AG04450 (cell line): Measurements from ENCODE around the gene TBC1D8. TPM values are rescaled to one million over a fixed set of nuclear protein-coding genes. Genes with fewer than 3 reads are reported as not detected.

ENCODE experiments used
- CTCF ChIA-PET: fragments of 300-600, 350-600 bp; formaldehyde crosslinking; extraction: SDS; loops from one replicate; lab custom pipeline; 2022; ENCODE audit warnings: antibody characterized with exemption, inconsistent platforms; lab: Charles Lee
- POLR2A ChIA-PET: fragments of 350-600 bp; formaldehyde crosslinking; extraction: SDS; loops from one replicate; lab custom pipeline; 2021; ENCODE audit warnings: antibody characterized with exemption, inconsistent platforms; lab: Yijun Ruan, JAX
- DNase-seq: peaks from one replicate; pipeline ENCODE4 v3.0.0-alpha.2; 2011; ENCODE audit warnings: low read depth, low spot score
- H3K27ac ChIP-seq: one replicate; pipeline ENCODE4 v1.5.1; 2012; ENCODE audit warnings: low read depth, low read length, control low read depth
- H3K27me3 ChIP-seq: one replicate; pipeline ENCODE4 v1.6.0; 2012; ENCODE audit warnings: low read length; ENCODE audit not compliant: control insufficient read depth, insufficient read depth
- H3K4me3 ChIP-seq: 2 replicates; pipeline ENCODE4 v1.5.1; 2011; ENCODE audit warnings: mild to moderate bottlenecking, low read depth, low read length, control low read depth
- H3K9me3 ChIP-seq: 2 replicates; pipeline ENCODE4 v1.5.1; 2012; ENCODE audit warnings: low read length; ENCODE audit not compliant: control insufficient read depth, insufficient read depth
- polyA plus RNA-seq: library from polyadenylated mRNA; depleted of rRNA; stranded (reverse); fragments of >200 nt; gene quantifications from 2 replicates; pipeline ENCODE4 v1.2.3, GENCODE V29; 2011
- TF ChIP-seq, protein P1 (sequence below): IDR thresholded peaks from 2 replicates; pipeline ENCODE4 v1.5.1; 2011; ENCODE audit warnings: low read depth, low read length, control low read depth, inconsistent platforms

TBC1D8 gene
- polyA plus RNA-seq, 1 experiment = 2.5 TPM

GRCh38 chr2:101011152-101011551, 140.0 kb downstream of the TBC1D8 start:
- Histone ChIP-seq H3K9me3 (no peaks in the 10 kb centered on the region), H3K27ac (no peak overlapping the region), H3K27me3 (no peaks in the 10 kb centered on the region), H3K4me3 (no peak overlapping the region)
- ChIA-PET CTCF (interaction anchor here (2.3 to 3.4 kb wide), 2 partner anchors 8 to 281 kb away, joined by 21 to 32 read pairs; partner anchors contain the start of gene RPL31), POLR2A (no interaction called here)
- TF ChIP-seq, protein P1, sequence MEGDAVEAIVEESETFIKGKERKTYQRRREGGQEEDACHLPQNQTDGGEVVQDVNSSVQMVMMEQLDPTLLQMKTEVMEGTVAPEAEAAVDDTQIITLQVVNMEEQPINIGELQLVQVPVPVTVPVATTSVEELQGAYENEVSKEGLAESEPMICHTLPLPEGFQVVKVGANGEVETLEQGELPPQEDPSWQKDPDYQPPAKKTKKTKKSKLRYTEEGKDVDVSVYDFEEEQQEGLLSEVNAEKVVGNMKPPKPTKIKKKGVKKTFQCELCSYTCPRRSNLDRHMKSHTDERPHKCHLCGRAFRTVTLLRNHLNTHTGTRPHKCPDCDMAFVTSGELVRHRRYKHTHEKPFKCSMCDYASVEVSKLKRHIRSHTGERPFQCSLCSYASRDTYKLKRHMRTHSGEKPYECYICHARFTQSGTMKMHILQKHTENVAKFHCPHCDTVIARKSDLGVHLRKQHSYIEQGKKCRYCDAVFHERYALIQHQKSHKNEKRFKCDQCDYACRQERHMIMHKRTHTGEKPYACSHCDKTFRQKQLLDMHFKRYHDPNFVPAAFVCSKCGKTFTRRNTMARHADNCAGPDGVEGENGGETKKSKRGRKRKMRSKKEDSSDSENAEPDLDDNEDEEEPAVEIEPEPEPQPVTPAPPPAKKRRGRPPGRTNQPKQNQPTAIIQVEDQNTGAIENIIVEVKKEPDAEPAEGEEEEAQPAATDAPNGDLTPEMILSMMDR = no peak
- DNase-seq = no peak

DNA sequence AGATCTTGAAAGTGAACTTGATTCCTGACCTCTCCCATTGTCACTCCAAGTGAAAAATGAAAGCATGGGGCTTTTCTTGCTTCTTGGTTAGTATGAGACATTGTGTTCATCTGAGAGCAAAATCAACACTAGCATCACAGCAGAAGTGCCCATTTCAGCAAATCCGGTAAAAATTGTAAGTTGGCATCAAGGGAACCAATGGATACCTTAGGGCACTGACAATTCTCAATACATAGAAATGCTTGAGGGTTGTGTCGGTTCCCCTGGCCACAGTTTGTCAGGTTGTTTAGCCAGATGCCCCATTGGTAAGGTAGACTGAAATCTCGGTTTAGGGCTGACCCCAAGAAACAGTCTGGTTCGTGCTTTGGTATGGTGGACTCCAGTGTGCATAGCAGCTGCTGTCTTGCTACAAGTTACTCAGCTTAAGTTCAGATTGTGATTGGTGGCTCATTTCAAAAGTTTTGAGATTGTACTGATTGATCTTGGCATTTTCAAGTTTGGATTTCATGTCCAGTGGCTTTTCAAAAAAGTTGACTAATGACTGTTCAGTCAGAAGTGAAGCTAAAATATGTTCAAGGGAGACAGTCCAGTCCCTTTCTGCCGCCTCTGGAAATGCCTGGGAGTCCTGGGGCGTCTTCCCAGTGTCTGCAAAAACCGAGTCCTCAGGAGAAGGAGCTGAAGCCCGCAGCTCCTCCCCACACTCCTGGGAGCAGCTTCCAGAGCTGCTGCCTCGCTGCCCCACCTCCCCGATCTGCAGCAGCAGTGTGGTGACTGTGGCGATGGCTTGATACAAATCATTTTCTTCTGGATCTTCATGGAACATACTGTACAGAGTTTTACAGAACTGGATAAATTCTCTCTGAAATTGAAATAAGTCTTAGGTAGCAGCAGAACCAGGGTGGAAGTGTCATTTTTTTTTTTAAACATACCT, 143.5 kb downstream of the TBC1D8 start:
- H3K27me3 ChIP-seq = no peaks in the 10 kb centered on the region
- H3K27ac ChIP-seq = no peak overlapping the region
- TF ChIP-seq, protein P1 = no peak
- no peak for DNase-seq
- ChIA-PET CTCF (interaction anchor here (1.1 to 1.5 kb wide), 5 partner anchors 13 to 401 kb away, joined by 3 to 8 read pairs (median 3); no protein-coding TSS in a partner anchor), POLR2A (no interaction called here)
- no peak overlapping the region for H3K4me3 ChIP-seq
- no peaks in the 10 kb centered on the region for H3K9me3 ChIP-seq

DNA sequence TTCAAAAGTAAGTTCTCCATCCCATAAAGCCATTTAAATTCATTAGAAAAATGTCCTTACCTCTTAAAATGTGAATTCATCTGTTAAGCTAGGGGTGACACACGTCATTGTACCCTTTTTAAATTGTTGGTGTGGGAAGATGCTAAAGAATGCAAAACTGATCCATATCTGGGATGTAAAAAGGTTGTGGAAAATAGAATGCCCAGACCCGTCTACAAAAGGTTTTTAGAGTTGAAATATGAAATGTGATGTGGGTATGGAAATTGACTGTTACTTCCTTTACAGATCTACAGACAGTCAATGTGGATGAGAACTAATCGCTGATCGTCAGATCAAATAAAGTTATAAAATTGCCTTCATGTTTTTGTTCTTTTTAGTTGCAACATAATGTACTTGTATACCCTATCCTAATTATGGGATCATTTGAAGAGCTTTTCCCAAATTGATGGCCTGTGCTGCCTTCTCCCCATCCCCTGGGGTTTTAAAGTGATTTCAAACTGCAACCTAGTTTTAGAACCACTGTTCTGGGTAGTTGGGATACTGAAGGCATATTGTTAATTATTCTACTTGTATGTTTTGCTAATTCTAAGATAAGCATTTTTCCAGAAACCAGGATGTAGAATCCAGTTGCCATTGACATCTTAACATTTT, 145.0 kb downstream of the TBC1D8 start:
- CTCF ChIA-PET = interaction anchor here (1.1 to 1.5 kb wide), 5 partner anchors 11 to 399 kb away, joined by 3 to 8 read pairs (median 3); no protein-coding TSS in a partner anchor
- Histone ChIP-seq H3K27me3 (no peaks in the 10 kb centered on the region), H3K27ac (no peak overlapping the region), H3K4me3 (no peak overlapping the region), H3K9me3 (peaks cover 4% of the 10 kb centered on the region; the same call in 1 of the 2 replicates)
- POLR2A ChIA-PET = no interaction called here
- TF ChIP-seq, protein P1 = no peak
- DNase-seq = no peak

- Histone ChIP-seq H3K4me3 (peak overlapping the region; percentile 96), H3K27ac (peak overlapping the region; percentile 31), H3K9me3 (peaks cover 4% of the 10 kb centered on the region; the same call in 1 of the 2 replicates), H3K27me3 (no peaks in the 10 kb centered on the region)
- ChIA-PET POLR2A (no interaction called here), CTCF (interaction anchor here (0.9 to 3.9 kb wide), 2 partner anchors 8 to 275 kb away, joined by 5 to 32 read pairs; no protein-coding TSS in a partner anchor)
- DNase-seq = no peak
- TF ChIP-seq, protein P1 = no peak
Observed at GRCh38 chr2:101004620-101005325, 146.4 kb downstream of the TBC1D8 start.
